ENCODE measurements around the gene SUCLG2.

DNA sequence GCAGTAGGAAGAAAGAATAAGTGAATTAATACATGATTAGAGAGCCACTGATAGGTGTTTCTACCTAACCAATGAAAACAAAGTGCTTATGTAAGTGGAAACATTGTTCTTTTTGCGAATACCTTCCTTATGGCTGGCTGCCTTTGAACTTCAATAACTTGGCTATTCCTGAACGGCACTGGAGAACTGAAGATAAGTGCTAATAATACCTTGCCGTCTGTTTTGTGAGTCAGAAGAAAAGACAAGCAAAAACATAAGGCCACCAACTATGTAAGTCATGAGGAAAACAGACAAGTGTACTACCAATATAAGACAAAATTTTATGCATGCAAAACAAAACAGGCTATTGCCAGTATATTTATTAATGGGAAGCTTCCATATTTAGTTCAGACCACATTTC lies 160.6 kb downstream of the SUCLG2 start:
- TF ChIP-seq, protein P1, sequence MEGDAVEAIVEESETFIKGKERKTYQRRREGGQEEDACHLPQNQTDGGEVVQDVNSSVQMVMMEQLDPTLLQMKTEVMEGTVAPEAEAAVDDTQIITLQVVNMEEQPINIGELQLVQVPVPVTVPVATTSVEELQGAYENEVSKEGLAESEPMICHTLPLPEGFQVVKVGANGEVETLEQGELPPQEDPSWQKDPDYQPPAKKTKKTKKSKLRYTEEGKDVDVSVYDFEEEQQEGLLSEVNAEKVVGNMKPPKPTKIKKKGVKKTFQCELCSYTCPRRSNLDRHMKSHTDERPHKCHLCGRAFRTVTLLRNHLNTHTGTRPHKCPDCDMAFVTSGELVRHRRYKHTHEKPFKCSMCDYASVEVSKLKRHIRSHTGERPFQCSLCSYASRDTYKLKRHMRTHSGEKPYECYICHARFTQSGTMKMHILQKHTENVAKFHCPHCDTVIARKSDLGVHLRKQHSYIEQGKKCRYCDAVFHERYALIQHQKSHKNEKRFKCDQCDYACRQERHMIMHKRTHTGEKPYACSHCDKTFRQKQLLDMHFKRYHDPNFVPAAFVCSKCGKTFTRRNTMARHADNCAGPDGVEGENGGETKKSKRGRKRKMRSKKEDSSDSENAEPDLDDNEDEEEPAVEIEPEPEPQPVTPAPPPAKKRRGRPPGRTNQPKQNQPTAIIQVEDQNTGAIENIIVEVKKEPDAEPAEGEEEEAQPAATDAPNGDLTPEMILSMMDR (IDR thresholded peaks at IDR 0.05; ENCODE audit: insufficient read depth, low read depth, low read length): no peak
- no peak for TF ChIP-seq EZH2 (IDR thresholded peaks at IDR 0.05; ENCODE audit: insufficient read depth, low read length)
